Right atrium auricular region (tissue), 2 donors: ENCODE measurements around the gene BHMT. TPM values are rescaled to one million over a fixed set of nuclear protein-coding genes. Genes with fewer than 3 reads are reported as not detected.

Source experiments
- DNase-seq: peaks from one replicate; pipeline ENCODE4 v3.0.0-alpha.2; 2019; ENCODE audit warnings: low spot score
- H3K27ac ChIP-seq, 2 donors: fragments of 200-600 bp; sonication (generic); 1 replicate in 1 of 2; 2 replicates in 1 of 2; pipeline ENCODE4 v1.5.1; 2016 to 2019
- H3K27me3 ChIP-seq, 2 donors: fragments of 200-600 bp; sonication (generic); one replicate each; pipeline versions ENCODE4 v1.5.1 to v1.6.0; 2017 to 2019
- H3K36me3 ChIP-seq: fragments of 200-600 bp; sonication (generic); one replicate; pipeline ENCODE4 v1.5.1; 2016
- H3K4me1 ChIP-seq, 2 donors: fragments of 200-600 bp; sonication (generic); one replicate each; pipeline versions ENCODE4 v1.5.1 to v1.6.0; 2017 to 2019
- H3K4me3 ChIP-seq, 2 donors: fragments of 200-600 bp; sonication (generic); 1 replicate in 1 of 2; 2 replicates in 1 of 2; pipeline ENCODE4 v1.5.1; 2017 to 2019; ENCODE audit warnings: mild to moderate bottlenecking in 1 of 2, moderate library complexity in 1 of 2
- H3K9me3 ChIP-seq, 2 donors: fragments of 200-600 bp; sonication (generic); one replicate each; pipeline ENCODE4 v1.5.1; 2019
- total RNA-seq, 2 donors: library from RNA; depleted of rRNA; stranded (reverse); fragments of >200 nt; gene quantifications; one replicate each; pipeline ENCODE4 v1.1.0, GENCODE V29; 2016
- TF ChIP-seq, protein P1 (sequence below), 2 donors: fragments of 200-600 bp; sonication (generic); IDR thresholded peaks; one replicate each; pipeline ENCODE4 v1.5.1; 2019; ENCODE audit warnings: antibody characterized with exemption in 2 of 2

BHMT gene
- total RNA-seq, 2 donors from 2014 or later: not detected

DNA sequence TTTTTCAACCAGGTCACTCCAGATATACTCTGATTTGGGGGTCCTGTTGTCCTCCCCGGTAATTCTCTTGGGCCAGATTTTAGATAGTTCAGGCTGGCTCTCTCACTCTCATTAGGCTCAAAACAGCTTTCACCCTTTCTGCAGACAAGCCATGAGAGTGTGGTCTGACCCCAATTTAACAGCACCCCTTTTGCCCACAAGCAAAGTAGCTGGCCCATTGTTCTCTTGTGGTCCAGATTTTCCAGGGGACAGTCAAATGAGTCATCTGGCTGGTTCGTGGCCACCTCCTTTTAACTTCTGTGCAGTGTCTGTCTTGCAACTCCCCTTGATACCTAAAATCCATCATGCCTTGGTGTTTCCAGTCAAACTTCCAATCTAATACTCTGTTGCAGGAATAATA, 25.5 kb upstream of the BHMT start:
- Histone ChIP-seq H3K27ac (no peak overlapping the region), H3K36me3 (no peaks in the 10 kb centered on the region), H3K9me3 (no peaks in the 10 kb centered on the region), H3K4me1 (no peaks in the 10 kb centered on the region), H3K4me3 (no peak overlapping the region), H3K27me3 (no peaks in the 10 kb centered on the region)
- no peak for DNase-seq
- TF ChIP-seq, protein P1, sequence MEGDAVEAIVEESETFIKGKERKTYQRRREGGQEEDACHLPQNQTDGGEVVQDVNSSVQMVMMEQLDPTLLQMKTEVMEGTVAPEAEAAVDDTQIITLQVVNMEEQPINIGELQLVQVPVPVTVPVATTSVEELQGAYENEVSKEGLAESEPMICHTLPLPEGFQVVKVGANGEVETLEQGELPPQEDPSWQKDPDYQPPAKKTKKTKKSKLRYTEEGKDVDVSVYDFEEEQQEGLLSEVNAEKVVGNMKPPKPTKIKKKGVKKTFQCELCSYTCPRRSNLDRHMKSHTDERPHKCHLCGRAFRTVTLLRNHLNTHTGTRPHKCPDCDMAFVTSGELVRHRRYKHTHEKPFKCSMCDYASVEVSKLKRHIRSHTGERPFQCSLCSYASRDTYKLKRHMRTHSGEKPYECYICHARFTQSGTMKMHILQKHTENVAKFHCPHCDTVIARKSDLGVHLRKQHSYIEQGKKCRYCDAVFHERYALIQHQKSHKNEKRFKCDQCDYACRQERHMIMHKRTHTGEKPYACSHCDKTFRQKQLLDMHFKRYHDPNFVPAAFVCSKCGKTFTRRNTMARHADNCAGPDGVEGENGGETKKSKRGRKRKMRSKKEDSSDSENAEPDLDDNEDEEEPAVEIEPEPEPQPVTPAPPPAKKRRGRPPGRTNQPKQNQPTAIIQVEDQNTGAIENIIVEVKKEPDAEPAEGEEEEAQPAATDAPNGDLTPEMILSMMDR (IDR thresholded peaks at IDR 0.05): no peak

DNA sequence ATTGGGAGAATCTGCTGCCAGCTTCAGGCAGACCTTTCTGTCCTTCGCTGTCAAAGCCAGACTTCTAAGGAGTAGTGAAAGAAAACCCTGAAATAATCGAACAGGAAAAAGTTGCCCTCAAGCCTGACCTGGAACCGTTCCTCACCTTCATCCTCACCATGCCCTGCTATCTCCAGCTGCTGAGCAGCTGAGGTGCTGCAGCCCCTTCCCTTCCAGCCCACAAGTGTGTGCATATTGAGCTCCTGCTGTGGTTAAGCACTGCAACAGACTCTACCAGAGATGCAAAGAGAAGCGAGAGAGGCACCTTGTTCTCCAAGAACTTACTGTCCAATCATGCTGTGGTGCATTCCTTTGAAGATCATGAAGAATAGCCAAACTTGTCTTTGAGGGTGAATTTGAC, 23.1 kb upstream of the BHMT start:
- no peaks in the 10 kb centered on the region for H3K36me3 ChIP-seq
- no peaks in the 10 kb centered on the region for H3K4me1 ChIP-seq
- no peaks in the 10 kb centered on the region for H3K9me3 ChIP-seq
- H3K27ac ChIP-seq: no peak overlapping the region
- no peak overlapping the region for H3K4me3 ChIP-seq
- no peak for DNase-seq
- no peaks in the 10 kb centered on the region for H3K27me3 ChIP-seq
- TF ChIP-seq, protein P1 (IDR thresholded peaks at IDR 0.05): no peak

- H3K4me1 ChIP-seq: no peaks in the 10 kb centered on the region
- H3K27ac ChIP-seq: no peak overlapping the region
- H3K4me3 ChIP-seq: no peak overlapping the region
- H3K9me3 ChIP-seq: no peaks in the 10 kb centered on the region
- TF ChIP-seq, protein P1 (IDR thresholded peaks at IDR 0.05): no peak
- no peak for DNase-seq
- H3K36me3 ChIP-seq: no peaks in the 10 kb centered on the region
- H3K27me3 ChIP-seq: no peaks in the 10 kb centered on the region
These were observed 20.5 kb upstream of the BHMT start for GRCh38 chr5:79091064-79091463.

GRCh38 chr5:79093762-79094161, 17.8 kb upstream of the BHMT start:
- Histone ChIP-seq H3K4me3 (no peak overlapping the region), H3K4me1 (no peaks in the 10 kb centered on the region), H3K9me3 (no peaks in the 10 kb centered on the region), H3K36me3 (no peaks in the 10 kb centered on the region), H3K27ac (no peak overlapping the region), H3K27me3 (no peaks in the 10 kb centered on the region)
- TF ChIP-seq, protein P1 (IDR thresholded peaks at IDR 0.05): no peak
- no peak for DNase-seq

DNA sequence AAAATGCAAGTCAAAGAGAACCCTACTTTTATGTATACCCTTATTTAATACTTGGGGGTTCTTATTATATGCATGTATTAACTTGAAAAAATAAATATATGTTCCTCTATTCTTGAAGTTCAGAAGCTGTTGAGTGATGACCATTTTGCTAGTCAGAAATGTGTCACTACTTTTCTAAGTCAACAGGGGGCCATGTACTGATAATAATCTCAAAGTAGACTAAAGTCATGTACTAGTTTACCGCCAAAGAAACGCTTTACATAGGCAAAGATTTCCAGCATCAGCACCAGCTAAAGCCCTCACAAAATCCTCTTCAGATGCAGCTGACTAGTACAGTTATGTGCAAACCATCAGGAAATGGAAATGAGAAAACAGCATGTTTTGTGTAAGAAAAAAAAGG, 5.7 kb upstream of the BHMT start:
- H3K4me3 ChIP-seq: no peak overlapping the region
- no peaks in the 10 kb centered on the region for H3K36me3 ChIP-seq
- no peaks in the 10 kb centered on the region for H3K27me3 ChIP-seq
- no peak overlapping the region for H3K27ac ChIP-seq
- H3K9me3 ChIP-seq: no peaks in the 10 kb centered on the region
- TF ChIP-seq, protein P1 (IDR thresholded peaks at IDR 0.05): no peak
- peaks cover 0 to 8% of the 10 kb centered on the region in 2 donors for H3K4me1 ChIP-seq
- no peak for DNase-seq

DNA sequence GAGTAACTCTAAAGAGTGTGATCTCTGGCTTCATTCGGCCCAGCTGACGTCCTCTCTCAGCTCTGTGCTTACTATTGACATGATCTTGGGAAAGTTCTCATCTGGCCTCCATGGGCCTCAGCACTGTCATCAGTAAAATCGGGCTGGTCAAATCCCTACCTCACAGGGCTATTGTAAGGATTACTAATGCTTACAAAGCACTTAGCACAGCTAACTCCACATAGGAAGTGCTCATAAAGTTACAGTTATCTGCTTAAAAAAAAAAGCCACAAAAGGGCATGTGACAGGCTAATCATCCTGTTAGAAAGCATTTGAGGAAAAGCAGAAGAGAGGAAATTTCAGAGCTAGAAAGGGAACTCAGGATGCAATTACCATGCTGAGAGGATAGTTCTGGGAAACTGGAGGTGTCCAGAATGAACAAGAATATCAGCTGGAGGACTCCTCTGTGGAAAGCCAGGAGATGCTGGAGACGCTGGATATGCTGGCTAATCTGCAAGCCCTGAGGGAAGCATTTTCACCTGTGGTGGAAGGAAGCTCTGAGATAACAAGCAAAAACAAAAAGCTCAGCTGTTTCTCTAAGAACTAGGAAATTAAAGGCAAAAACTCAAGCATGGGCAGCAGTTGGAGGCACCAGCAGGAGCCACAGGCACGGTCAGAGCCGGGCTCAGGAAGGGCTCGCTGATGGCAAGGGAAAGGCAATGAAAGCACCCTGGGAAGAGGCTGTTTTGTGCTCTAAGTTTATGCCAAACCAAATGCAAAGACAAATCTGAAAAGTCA, 4.4 kb upstream of the BHMT start:
- no peak overlapping the region for H3K27ac ChIP-seq
- H3K4me3 ChIP-seq: no peak overlapping the region
- no peaks in the 10 kb centered on the region for H3K9me3 ChIP-seq
- no peaks in the 10 kb centered on the region for H3K36me3 ChIP-seq
- peaks cover 0 to 16% of the 10 kb centered on the region in 2 donors for H3K4me1 ChIP-seq
- peaks cover 2 to 5% of the 10 kb centered on the region in 2 donors for H3K27me3 ChIP-seq
- no peak for DNase-seq
- TF ChIP-seq, protein P1 (IDR thresholded peaks at IDR 0.05): no peak
